ENCODE results near the gene EPS15.

EPS15 gene

DNA sequence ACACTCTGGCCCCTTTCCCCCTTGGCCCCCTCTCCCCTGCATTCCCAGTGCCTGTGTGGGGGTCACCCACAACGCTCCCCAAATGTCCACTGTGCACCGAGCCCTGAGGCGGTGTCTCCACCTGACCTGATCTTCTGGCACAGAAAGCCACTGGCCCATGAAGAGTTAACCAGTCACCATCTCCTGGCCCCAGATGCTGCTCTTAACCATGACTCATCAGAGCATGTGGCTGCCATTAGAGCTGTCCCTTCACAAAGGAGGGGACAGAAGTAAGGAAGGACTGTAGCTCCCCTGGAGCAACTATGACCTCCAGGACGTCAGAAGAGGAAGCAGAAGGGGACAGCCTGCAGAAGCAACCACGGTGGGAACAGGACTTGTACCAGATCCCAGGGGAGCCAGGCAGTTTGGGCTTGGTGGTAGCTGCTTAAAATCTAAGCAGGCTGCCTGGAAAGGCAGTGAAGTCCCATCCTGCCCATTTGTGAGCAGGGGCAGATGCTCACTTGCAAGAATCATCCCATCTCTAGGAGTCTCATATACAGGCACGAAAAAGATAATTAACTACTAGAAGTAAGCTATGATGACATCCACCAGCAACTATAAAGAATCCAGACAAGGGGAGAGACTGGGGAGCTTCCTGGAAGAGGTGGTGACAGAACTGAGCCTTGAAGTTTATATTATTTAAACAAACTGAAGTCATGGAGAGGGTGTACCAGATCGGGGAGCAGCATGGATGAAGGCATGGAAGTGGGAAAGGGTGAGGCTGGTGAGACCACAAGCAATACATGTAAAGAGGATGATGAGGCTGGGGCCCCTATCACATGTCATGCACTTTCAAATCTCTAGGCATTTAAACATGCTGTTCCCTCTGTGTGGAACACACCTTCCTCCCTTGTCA lies 187.6 kb downstream of the EPS15 start:
- ChIA-PET POLR2A (interaction anchor here (1.2 to 1.9 kb wide), 3 partner anchors 9 to 239 kb away, joined by 3 to 9 read pairs (median 5); partner anchors contain the start of gene RNF11), CTCF (interaction anchor here (0.5 to 1.3 kb wide), 2 partner anchors 11 to 37 kb away, joined by 4 read pairs; no protein-coding TSS in a partner anchor)
- TF ChIP-seq FOXA1 (IDR thresholded peaks at IDR 0.05) (no peak), TARDBP (IDR thresholded peaks at IDR 0.05) (no peak), LEF1 (IDR thresholded peaks at IDR 0.05; ENCODE audit: borderline replicate concordance) (no peak), ZNF384 (IDR thresholded peaks at IDR 0.05) (no peak), BHLHE40 (IDR thresholded peaks at IDR 0.05; ENCODE audit: borderline replicate concordance) (no peak), ARNT (IDR thresholded peaks at IDR 0.05) (no peak), FOXM1 (IDR thresholded peaks at IDR 0.05; ENCODE audit: borderline replicate concordance) (no peak), SUZ12 (IDR thresholded peaks at IDR 0.05) (no peak), CTBP1 (IDR thresholded peaks at IDR 0.05; ENCODE audit: borderline replicate concordance) (no peak), FOXK2 (IDR thresholded peaks at IDR 0.05) (no peak), NFRKB (IDR thresholded peaks at IDR 0.05) (no peak), ELF4 (IDR thresholded peaks at IDR 0.05) (no peak), HDGF (IDR thresholded peaks at IDR 0.05; ENCODE audit: borderline replicate concordance) (no peak)
- TF ChIP-seq, protein P1, sequence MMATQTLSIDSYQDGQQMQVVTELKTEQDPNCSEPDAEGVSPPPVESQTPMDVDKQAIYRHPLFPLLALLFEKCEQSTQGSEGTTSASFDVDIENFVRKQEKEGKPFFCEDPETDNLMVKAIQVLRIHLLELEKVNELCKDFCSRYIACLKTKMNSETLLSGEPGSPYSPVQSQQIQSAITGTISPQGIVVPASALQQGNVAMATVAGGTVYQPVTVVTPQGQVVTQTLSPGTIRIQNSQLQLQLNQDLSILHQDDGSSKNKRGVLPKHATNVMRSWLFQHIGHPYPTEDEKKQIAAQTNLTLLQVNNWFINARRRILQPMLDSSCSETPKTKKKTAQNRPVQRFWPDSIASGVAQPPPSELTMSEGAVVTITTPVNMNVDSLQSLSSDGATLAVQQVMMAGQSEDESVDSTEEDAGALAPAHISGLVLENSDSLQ (IDR thresholded peaks at IDR 0.05): no peak
- peak; percentile 59 for DNase-seq (ENCODE audit: extremely low spot score)

DNA sequence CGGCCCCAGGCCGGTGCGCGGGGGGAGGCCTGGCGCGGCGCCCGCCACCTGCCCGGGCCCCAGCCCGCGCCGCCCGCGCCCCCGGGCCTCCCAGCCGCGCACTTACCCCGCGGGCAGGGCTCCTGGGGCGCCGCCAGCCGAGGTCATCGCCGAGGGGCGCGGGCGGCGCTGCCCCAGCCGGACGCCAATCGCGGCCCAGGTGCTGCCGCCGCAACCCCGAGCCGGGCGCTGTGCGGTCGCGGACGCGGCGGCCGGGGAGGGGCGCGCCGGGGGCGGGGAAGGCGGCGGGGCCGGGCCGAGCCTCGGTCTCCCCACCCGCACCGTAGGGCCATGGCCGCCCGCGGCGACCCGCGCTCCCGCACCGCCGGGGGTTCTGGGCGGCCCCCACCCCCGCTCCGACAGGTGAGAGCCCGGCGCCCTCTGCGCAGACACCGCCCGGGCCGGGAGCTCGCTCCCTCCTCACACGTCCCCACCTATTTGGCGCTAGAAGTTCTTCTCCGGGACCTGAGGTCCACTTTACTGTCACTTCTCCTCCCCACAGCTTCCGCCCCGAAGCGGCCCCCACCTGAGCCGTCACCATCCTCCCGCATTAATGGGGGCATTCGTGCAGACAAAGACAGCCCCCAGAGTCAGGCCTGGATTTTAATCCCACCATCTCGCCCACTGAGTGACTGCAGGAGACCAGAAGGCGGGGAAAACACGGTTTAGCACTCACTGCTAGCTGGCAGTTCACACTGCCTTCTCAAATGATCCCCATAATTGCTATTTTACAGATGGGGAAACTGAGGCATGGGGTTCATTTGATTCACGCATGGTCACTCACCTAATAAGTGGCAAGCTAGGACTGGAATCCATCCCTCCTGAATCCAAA lies 188.5 kb downstream of the EPS15 start, which contains the start of gene TTC39A:
TSS of gene TTC39A (minus strand) at position 232 of the 871 bp plus-strand sequence. CDS start at position 147, 85 bp downstream.
- DNase-seq (ENCODE audit: extremely low spot score): peak; percentile 34
- ChIA-PET POLR2A (interaction anchor here (1.2 to 1.9 kb wide), 3 partner anchors 10 to 240 kb away, joined by 3 to 9 read pairs (median 5); partner anchors contain the start of gene RNF11), CTCF (interaction anchor here (0.5 kb wide), 2 partner anchors 10 to 132 kb away, joined by 3 to 4 read pairs; no protein-coding TSS in a partner anchor)
- TF ChIP-seq L3MBTL2 (conservative IDR thresholded peaks at IDR 0.05) (0 out of 2 replicates have a peak, but pooled peaks have one; percentile 24), HDGF (IDR thresholded peaks at IDR 0.05; ENCODE audit: borderline replicate concordance) (no peak), BHLHE40 (IDR thresholded peaks at IDR 0.05; ENCODE audit: borderline replicate concordance) (no peak), FOXM1 (IDR thresholded peaks at IDR 0.05; ENCODE audit: borderline replicate concordance) (0 out of 2 replicates have a peak, but pooled peaks have one; percentile 14)

DNA sequence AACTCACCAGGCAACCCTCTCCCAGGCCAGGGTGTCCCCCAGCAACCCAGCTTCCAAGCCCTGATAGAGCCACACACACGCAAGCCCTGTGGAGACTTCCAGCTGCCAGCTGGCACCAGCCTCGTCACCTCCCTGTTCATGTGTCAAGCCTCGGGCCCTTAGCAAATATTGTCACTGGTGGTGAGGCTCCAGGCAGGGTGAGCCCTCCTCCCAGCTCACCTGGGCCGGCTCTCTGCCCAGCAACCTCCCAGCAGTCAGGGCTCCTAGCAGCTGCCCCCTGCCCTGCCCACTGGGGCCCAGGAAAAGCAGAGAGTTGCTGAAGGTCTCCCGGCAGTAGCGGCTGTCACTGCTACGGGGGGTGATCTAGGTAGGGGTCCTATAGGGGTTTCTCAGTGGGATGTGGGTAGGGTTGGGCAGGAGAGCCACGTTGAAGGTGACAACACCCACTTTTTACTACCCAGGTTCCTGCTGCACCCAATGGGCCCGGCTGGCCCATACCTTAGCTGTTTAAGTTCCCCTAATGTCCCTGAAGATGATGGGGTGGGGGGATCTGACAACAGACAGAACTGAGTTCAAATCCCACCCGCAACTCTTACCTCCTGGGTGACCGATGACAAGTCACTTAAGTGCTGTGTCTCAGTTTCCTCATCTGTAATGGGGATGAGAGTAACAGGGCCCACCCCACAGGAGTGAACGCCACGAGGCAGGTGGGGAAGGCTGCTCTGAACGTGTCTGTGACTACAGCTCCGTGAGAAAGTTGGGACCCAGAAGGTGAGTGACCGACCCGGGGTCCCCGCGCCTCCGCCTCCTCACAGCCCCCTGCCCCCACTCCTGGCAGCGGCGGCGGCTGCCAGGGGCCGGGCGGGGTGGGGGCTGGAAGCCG lies 189.4 kb downstream of the EPS15 start:
- TF ChIP-seq SUZ12 (IDR thresholded peaks at IDR 0.05) (no peak), TARDBP (IDR thresholded peaks at IDR 0.05) (no peak), FOXK2 (IDR thresholded peaks at IDR 0.05) (no peak), ZNF384 (IDR thresholded peaks at IDR 0.05) (no peak), ARNT (IDR thresholded peaks at IDR 0.05) (no peak), L3MBTL2 (conservative IDR thresholded peaks at IDR 0.05) (no peak), FOXM1 (IDR thresholded peaks at IDR 0.05; ENCODE audit: borderline replicate concordance) (no peak), ELF4 (IDR thresholded peaks at IDR 0.05) (no peak), HDGF (IDR thresholded peaks at IDR 0.05; ENCODE audit: borderline replicate concordance) (no peak), NFRKB (IDR thresholded peaks at IDR 0.05) (no peak), LEF1 (IDR thresholded peaks at IDR 0.05; ENCODE audit: borderline replicate concordance) (no peak), CTBP1 (IDR thresholded peaks at IDR 0.05; ENCODE audit: borderline replicate concordance) (no peak), SP1 (IDR thresholded peaks at IDR 0.05) (no peak), FOXA1 (IDR thresholded peaks at IDR 0.05) (no peak), BHLHE40 (IDR thresholded peaks at IDR 0.05; ENCODE audit: borderline replicate concordance) (no peak)
- TF ChIP-seq, protein P1 (IDR thresholded peaks at IDR 0.05): no peak
- no peak for DNase-seq (ENCODE audit: extremely low spot score)
- POLR2A ChIA-PET: interaction anchor here (1.1 kb wide), 1 partner anchor 189 kb away, joined by 3 read pairs; the partner anchor contains the start of gene EPS15
- CTCF ChIA-PET: interaction anchor here (0.5 kb wide), 1 partner anchor 133 kb away, joined by 3 read pairs; no protein-coding TSS in a partner anchor

DNA sequence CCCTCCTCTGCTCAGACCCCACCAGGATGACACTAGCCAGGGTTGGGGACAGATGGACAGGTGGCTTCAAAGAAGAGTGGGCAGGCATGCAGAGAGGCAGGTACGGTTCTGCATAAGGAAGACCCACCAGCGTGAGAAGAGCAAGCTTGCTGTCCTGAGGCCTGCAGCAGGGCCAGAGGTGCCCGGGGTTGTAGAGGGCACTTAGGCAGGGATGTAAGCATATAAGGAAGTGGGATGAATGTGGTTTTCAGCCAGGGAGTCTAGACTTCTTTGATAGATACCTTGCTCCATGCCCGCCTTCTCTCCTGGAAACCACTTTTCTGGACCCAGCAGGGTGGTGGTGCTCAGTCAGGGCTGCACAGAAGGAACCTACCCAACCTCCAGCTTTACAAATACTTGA lies 190.1 kb downstream of the EPS15 start:
- DNase-seq (ENCODE audit: extremely low spot score): no peak
- TF ChIP-seq L3MBTL2 (conservative IDR thresholded peaks at IDR 0.05) (no peak), FOXK2 (IDR thresholded peaks at IDR 0.05) (no peak), ARNT (IDR thresholded peaks at IDR 0.05) (no peak), SUZ12 (IDR thresholded peaks at IDR 0.05) (no peak), NFRKB (IDR thresholded peaks at IDR 0.05) (no peak), SP1 (IDR thresholded peaks at IDR 0.05) (no peak), BHLHE40 (IDR thresholded peaks at IDR 0.05; ENCODE audit: borderline replicate concordance) (no peak), ELF4 (IDR thresholded peaks at IDR 0.05) (no peak), LEF1 (IDR thresholded peaks at IDR 0.05; ENCODE audit: borderline replicate concordance) (no peak), FOXA1 (IDR thresholded peaks at IDR 0.05) (no peak), TARDBP (IDR thresholded peaks at IDR 0.05) (no peak), FOXM1 (IDR thresholded peaks at IDR 0.05; ENCODE audit: borderline replicate concordance) (no peak), ZNF384 (IDR thresholded peaks at IDR 0.05) (no peak), CTBP1 (IDR thresholded peaks at IDR 0.05; ENCODE audit: borderline replicate concordance) (no peak), HDGF (IDR thresholded peaks at IDR 0.05; ENCODE audit: borderline replicate concordance) (no peak)
- TF ChIP-seq, protein P1 (IDR thresholded peaks at IDR 0.05): no peak
- CTCF ChIA-PET: interaction anchor here (0.5 kb wide), 1 partner anchor 22 kb away, joined by 3 read pairs; no protein-coding TSS in a partner anchor
- POLR2A ChIA-PET: interaction anchor here (1.1 kb wide), 1 partner anchor 190 kb away, joined by 3 read pairs; the partner anchor contains the start of gene EPS15

Data from HEK293T (cell line).